Upper lobe of right lung (tissue), 1 donor: ENCODE results near the gene BNIP3. TPM values are rescaled to one million over a fixed set of nuclear protein-coding genes. Genes with fewer than 3 reads are reported as not detected.
A peak's percentile ranks its signal among the peaks of the same experiment; 100 is the strongest.

ENCODE experiments used
- ATAC-seq: fragments of 200-7000 bp; cut with Tn5 transposase; one replicate; pipeline ENCODE4 v1.9.1; 2020; ENCODE audit warnings: mild to moderate bottlenecking, moderate library complexity
- DNase-seq: peaks from one replicate; pipeline ENCODE4 v3.0.0-alpha.2; 2020
- H3K27ac ChIP-seq: fragments of 200-600 bp; one replicate; pipeline ENCODE4 v1.8.0; 2022
- H3K27me3 ChIP-seq: fragments of 200-600 bp; one replicate; pipeline ENCODE4 v1.8.0; 2022; ENCODE audit warnings: mild to moderate bottlenecking
- H3K36me3 ChIP-seq: fragments of 200-600 bp; one replicate; pipeline ENCODE4 v1.8.0; 2022
- H3K4me1 ChIP-seq: fragments of 200-600 bp; one replicate; pipeline ENCODE4 v1.8.0; 2022
- H3K4me3 ChIP-seq: fragments of 200-600 bp; one replicate; pipeline ENCODE4 v1.8.0; 2022; ENCODE audit warnings: mild to moderate bottlenecking
- H3K9me3 ChIP-seq: fragments of 200-600 bp; one replicate; pipeline ENCODE4 v1.8.0; 2022
- CTCF ChIP-seq: fragments of 200-600 bp; IDR thresholded peaks from one replicate; pipeline ENCODE4 v1.8.0; 2022; ENCODE audit warnings: antibody characterized with exemption
- intact Hi-C: fragments of 100-400 bp; cut with DNase I; formaldehyde crosslinking; loops from one replicate; pipeline ENCODE4 v1.11.0; 2022
- total RNA-seq: library from RNA; stranded (reverse); fragmentation: NEBNext Ultra II Directional; extraction: Animal tissue kit (Norgen Biotek cat#: 25700); gene quantifications from one replicate; pipeline ENCODE4 v1.2.1, GENCODE V29; 2021
- donor health status: DM: no; HTN: yes; CAD: no; lungs with severe emphysema.

BNIP3 gene
- total RNA-seq, 1 donor from 2014 or later, result 38.2 TPM

- Histone ChIP-seq H3K4me1 (no peaks in the 10 kb centered on the region), H3K27ac (no peak overlapping the region), H3K36me3 (peaks cover 70% of the 10 kb centered on the region), H3K4me3 (no peak overlapping the region), H3K27me3 (no peaks in the 10 kb centered on the region), H3K9me3 (no peaks in the 10 kb centered on the region)
- DNase-seq, result peak; percentile 47
- no peak for ATAC-seq
- TF ChIP-seq CTCF, result no peak
- intact Hi-C loops, result no loop called here
Observed at GRCh38 chr10:131946321-131946751, 35.4 kb downstream of the BNIP3 start.

DNA sequence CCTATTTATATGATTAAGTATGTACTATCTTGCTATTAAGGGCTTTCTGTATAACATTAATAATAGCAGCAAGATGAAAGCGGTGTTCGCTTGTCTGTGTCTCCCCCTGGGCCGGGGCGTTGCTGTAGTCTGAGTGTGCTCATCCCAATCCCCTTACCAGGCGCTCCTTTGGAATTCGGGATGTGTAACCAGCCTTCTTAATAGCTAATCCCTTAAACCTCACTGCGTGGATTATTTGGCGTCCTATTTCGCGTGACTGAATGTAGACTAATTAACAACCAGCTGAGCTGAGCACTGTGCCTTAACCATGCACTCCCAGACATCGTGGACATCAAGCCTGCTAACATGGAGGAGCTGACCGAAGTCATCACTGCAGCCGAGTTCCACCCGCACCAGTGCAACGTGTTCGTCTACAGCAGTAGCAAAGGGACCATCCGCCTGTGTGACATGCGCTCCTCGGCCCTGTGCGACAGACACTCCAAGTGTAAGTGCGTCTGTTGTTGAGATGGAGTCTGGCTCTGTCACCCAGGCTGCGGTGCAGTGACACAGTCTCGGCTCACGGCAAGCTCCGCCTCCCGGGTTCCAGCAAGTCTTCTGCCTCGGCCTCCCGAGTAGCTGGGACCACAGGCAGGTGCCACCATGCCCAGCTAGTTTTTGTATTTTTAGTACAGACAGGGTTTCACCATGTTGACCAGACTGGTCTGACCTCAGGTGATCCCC is 36.6 kb downstream of the BNIP3 start:
- Histone ChIP-seq H3K9me3 (no peaks in the 10 kb centered on the region), H3K27ac (no peak overlapping the region), H3K4me3 (no peak overlapping the region), H3K27me3 (no peaks in the 10 kb centered on the region), H3K36me3 (peaks cover 70% of the 10 kb centered on the region), H3K4me1 (no peaks in the 10 kb centered on the region)
- ATAC-seq (no peak), DNase-seq (peak; percentile 58)
- TF ChIP-seq CTCF, result no peak
- intact Hi-C loops, result no loop called here

GRCh38 chr10:131944412-131944811 is 37.3 kb downstream of the BNIP3 start:
- Histone ChIP-seq H3K27me3 (no peaks in the 10 kb centered on the region), H3K27ac (no peak overlapping the region), H3K36me3 (peaks cover 69% of the 10 kb centered on the region), H3K4me3 (no peak overlapping the region), H3K4me1 (no peaks in the 10 kb centered on the region), H3K9me3 (no peaks in the 10 kb centered on the region)
- no peak for ATAC-seq
- TF ChIP-seq CTCF, result no peak
- peak; percentile 21 for DNase-seq
- intact Hi-C loops, result no loop called here

- Histone ChIP-seq H3K27ac (no peak overlapping the region), H3K9me3 (no peaks in the 10 kb centered on the region), H3K4me3 (no peak overlapping the region), H3K36me3 (peaks cover 64% of the 10 kb centered on the region), H3K27me3 (no peaks in the 10 kb centered on the region), H3K4me1 (no peaks in the 10 kb centered on the region)
- peak; percentile 30 for TF ChIP-seq CTCF
- intact Hi-C loops, result no loop called here
- DNase-seq (peak; percentile 51), ATAC-seq (peak; percentile 73)
Observed at GRCh38 chr10:131943021-131943814, 38.5 kb downstream of the BNIP3 start.

GRCh38 chr10:131942455-131942854 is 39.3 kb downstream of the BNIP3 start:
- Histone ChIP-seq H3K4me3 (no peak overlapping the region), H3K36me3 (peaks cover 65% of the 10 kb centered on the region)

More at GRCh38 chr10:131942455-131942854, 39.3 kb downstream of the BNIP3 start:
- no peaks in the 10 kb centered on the region for H3K4me1 ChIP-seq
- TF ChIP-seq CTCF, result no peak
- H3K27ac ChIP-seq, result no peak overlapping the region
- no peak for DNase-seq
- ATAC-seq, result no peak
- H3K9me3 ChIP-seq, result no peaks in the 10 kb centered on the region
- intact Hi-C loops, result no loop called here
- H3K27me3 ChIP-seq, result no peaks in the 10 kb centered on the region
